Uterus (tissue), 2 donors: ENCODE results near the gene RRH.
"Not testable (repeated sequence)": the region's sequence is repeated elsewhere in the genome, so short reads cannot be mapped to it uniquely, and the experiment has no call there.

Experiments
- CTCF ChIP-seq, 4 experiments: fragments of 200-600 bp in 2 of 4; fragments of 450-650 bp in 2 of 4; sonication (generic) in 2 of 4; IDR thresholded peaks; one replicate each; pipeline ENCODE4 v1.5.1; 2016 to 2019; ENCODE audit warnings: antibody characterized with exemption in 4 of 4, mild to moderate bottlenecking in 2 of 4, moderate library complexity in 1 of 4
- POLR2A ChIP-seq, 2 donors: fragments of 450-650 bp; IDR thresholded peaks; one replicate each; pipeline ENCODE4 v1.6.1; 2016; ENCODE audit warnings: antibody characterized with exemption in 2 of 2, mild to moderate bottlenecking in 1 of 2, moderate library complexity in 1 of 2

- not testable (repeated sequence) for TF ChIP-seq CTCF, POLR2A (IDR thresholded peaks at IDR 0.05)
Measured at GRCh38 chr4:109859426-109860300, 31.9 kb downstream of the RRH start.
